HG03097 (cell line): ENCODE data around the gene ADAMTS8.
"Not testable (repeated sequence)": the region's sequence is repeated elsewhere in the genome, so short reads cannot be mapped to it uniquely, and the experiment has no call there.

ENCODE experiments used
- ATAC-seq: cut with Tn5 transposase; IDR thresholded peaks from one replicate; pipeline ENCODE4 v1.9.1; 2021; ENCODE audit not compliant: unreplicated experiment, low FRiP score

The ADAMTS8 gene

DNA sequence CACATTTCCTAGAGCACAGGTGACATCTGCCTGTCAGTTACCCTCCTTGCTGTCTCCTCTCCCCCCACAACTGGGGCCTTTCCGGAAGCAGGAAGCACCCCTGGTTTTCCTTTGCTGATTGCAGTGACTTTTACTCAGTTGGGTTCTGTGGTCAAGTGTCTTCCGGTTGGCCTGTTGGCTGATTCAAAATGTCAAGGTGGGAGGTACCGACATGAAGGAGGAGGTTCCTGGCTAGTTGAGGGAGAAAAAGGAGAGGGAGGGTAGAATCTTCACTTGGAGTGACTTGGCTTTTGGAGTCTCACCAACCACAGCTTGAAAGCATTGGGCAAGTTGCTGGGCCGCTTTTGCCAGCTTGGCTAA, 10.7 kb upstream of the ADAMTS8 start:
- ATAC-seq, result no peak

DNA sequence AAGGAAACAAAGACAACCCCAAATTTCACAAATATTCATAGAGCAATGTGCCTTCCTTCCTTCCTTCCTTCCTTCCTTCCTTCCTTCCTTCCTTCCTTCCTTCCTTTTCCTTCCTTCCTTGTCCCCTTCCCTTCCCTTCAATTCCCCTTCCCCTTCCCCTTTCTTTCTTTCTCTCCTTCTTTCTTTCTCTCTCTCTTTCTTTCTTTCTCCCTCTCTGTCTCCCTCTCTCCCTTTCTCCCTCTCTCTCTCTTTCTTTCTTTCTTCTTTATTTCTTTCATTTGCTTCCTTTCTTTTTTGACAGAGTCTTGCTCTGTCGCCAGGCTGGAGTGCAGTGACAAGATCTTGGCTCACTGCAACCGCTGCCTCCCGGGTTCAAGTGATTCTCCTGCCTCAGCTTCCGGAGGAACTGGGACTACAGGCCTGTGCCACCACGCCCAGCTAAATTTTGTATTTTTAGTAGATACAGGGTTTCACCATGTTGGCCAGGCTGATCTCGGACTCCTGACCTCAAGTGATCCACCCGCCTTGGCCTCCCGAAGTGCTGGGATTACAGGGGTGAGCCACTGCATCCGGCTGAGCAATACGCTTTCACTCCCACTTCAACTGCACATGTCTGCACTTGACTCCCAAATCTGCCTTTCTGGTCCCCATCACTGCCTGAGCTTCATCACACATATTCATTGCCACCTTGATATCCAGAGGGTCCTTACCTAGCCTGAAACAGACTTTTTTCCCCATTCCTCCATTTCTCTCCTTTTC, 10.2 kb upstream of the ADAMTS8 start:
- not testable (repeated sequence) for ATAC-seq

DNA sequence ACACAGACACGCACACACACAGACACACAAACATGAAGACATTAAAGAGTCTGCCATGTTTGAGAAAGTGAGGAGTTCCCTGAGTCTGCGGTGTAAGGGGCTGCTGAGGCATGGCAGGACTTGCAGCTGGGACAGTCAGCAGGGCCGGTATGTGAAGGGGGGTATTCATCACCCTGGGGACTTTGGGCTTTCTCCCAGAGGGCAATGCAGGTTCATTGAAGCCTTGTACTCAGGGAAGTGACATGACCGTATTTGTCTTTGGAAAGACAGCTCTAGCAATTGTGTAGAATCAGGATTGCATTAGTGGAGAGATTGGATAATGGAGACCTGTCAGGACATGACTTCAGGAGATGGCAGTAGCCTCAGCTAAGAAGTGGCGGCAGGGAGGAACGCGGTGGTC, 9.4 kb upstream of the ADAMTS8 start:
- no peak for ATAC-seq

DNA sequence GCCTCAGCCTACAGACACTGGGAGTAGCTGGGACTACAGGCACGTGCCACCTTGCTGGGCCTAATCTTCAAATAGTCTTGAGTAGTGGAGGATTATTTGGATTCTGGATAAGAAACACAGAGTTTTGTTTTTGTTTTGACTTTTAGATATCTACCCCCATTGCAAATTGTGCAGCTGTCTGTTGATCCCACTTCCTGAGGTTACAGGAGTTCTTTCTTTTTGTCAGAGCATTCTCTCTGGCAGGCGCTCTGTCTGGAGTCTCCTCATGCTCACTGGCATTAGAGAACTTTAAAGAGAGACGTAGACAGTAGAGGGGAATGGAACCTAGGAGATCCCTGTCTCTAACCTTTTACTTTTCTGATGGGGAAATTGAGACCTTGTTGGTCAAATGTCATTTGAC, 7.8 kb upstream of the ADAMTS8 start:
- no peak for ATAC-seq

DNA sequence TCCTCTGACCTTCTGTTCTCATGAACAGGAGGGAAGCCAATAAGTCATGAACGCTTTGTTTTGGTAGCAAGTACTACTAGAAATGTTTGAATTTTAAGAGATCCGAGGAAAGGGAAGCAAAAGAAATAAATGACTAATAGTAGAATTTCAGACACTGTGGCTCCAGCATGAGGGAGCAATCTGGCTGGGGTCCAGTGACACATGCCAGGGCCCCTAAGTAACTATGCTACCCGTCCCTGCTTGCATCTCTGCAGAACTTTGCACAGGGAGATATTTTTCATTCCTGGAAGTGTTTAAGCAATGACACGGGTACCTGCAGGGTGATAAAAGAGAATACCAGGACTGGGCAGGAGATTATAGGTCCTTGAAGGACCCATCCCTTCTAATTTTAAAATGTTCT, 7.3 kb upstream of the ADAMTS8 start:
- ATAC-seq, result no peak

DNA sequence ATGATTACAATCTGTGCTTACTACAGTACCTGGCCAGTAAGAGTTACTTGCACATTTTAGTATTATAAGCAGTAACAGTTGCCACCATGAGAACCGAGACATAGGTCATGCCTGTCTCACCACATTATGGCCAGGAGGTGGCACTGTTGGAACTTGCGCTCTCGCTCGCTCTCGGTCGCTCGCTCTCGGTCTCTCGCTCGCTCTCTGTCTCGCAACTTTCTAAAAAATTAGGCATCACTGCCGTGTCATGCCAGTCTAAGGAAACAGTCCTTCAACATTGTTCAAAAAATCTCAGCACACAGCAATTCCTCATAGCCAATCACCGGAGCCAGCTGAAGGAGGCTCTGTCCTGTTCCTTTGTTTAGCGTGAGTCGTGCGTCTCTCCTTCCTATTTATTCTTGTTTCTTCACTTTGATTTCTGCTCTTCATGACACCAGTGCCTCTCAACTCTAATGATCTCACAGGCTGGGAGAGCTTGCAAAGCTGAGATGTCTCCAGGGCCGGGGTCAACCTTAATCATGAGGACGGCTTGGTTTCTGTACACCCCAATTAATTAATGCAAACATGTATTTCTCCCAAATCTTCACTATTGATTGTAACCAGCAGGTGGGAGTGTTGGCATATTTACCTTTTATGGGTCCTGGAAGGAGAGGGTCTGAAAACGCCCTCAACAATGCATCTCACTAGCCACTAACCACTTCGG, 6.3 kb upstream of the ADAMTS8 start:
- peak; percentile 82 for ATAC-seq

DNA sequence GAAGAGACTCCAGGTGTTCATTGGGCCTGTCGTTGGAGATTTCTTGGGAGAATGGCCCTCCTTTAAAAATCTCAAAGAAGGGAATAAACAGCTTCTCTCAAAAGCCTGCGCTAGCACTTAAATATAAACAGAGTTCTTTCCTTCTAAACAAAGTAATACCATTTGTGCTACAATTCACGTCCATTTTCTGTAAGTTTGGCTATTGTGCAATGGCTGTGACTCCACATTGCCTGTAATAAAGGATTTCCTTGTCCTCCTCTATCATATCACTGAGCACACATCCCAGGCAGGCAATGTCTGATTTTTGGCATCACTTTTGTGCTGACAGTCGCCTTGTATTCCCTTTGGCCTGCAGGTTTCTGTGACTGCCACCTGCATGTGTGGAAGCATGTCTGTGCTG, 4.9 kb upstream of the ADAMTS8 start:
- no peak for ATAC-seq

DNA sequence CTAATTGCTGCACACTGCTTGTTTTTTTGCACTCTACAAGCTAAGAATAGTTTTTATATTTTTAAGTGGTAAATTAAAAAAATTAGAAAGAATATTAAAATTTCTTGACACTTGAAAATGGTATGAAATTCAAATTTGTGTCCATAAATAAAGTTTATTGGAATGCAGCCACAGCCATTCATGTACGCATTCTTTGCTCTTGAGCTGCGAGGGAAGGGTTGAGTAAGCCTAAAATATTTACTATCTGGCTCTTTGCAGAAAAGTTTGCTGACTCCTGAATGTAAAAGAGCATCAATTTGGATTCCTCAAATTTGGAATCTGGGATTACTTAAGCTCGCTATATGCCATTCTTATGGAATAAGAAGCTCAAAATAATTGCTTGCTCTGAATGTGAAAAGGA, 3.4 kb upstream of the ADAMTS8 start:
- ATAC-seq, result no peak

DNA sequence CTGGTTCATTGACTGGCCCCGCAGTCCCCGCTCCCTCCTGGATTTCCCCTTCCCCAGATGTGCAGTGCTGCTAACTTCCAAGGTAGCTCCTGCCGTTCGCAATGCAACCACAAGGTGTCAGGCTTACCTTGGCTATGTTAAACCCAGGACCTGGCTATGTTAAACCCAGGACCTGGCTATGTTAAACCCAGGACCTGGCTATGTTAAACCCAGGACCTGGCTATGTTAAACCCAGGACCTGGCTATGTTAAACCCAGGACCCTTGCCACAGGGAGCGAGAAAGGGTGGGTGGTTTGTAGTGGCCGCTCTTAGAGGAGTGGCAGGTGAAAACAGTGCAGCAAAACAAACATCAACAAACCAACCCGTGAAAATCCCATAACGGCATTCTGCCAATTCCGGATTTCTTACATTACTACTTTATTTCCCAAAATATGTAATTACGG, 2.9 kb upstream of the ADAMTS8 start:
- ATAC-seq, result peak; percentile 46

DNA sequence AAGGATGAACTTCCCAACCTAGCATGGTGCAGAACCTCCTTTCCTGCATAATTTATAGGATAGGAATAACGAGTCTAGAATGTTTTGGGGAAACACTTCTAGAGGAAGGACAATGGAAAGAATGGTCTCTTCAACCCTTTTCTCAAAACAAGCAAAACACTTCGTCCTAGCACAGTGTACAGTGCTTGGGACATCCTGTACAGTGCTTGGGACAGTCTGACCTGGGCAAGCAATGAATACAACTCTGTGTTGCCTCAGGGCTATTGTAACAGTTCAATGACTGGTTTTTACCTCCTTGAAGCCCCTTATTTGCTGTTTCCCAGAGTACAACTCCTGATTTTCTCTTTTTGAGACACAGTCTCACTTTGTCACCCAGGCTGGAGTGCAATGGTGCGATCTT, 1.6 kb upstream of the ADAMTS8 start:
- ATAC-seq, result no peak

DNA sequence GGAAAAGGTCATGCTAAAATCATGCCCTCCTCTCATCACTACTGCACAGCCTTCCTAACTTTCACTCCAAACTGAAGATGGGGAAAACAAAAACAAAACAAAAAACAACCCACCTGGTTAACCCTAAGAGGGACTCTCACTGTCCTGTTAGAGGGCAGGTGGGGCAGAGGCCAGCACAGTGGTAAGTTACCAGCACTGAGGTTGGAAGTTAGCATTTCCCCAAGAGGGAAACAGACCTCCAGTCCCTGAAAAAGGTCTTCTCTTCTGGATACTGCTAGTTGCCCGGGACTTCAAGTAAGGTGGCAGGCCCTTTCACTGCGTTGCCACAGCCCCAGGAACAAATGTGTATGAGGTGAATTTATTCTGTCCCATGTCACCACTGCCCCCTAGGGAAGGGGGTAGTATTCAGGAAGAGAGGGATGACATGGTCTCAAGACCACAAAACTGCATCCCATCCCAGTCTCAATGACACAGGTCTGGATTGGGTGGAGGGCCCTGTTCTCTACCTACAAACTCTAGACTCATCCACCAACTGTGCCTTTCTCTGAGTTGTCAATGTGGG, 792 bp upstream of the ADAMTS8 start:
- no peak for ATAC-seq

DNA sequence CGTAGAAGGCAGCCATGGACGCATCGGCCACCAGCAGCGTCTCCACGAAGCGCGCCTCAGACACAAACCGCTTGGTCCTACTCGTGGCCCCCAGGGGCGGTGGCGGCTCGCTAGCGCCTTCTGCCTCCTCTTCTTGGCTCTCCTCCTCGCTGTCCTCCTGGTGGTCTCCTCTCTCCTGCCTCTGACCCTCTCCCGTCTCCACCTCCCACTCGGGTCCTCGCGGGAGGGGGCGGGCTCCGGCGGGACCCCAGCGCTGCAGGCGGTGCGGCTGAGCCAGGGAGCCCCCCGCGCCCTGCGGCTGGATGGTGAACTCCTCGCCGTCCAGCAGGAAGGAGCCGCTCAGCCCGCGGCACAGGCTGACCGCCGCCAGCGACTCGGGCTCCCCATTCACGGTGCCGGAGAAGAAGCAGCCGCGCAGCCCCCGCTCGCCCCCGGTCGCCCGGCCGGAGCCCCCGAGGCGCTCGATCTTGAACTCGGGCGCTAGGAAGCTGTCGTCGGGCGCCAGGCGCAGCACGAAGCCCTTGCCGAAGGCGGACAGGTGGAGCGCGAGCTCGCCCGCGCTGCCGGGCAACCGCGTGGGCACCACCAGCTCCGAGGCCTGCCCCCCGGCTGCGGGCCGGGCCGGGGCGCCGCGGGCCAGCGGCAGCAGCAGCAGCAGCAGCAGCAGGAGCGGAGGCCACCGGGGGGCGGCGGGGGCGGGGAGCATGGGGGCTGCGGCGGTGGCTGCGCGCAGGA, 661 bp downstream of the ADAMTS8 start:
- no peak for ATAC-seq

DNA sequence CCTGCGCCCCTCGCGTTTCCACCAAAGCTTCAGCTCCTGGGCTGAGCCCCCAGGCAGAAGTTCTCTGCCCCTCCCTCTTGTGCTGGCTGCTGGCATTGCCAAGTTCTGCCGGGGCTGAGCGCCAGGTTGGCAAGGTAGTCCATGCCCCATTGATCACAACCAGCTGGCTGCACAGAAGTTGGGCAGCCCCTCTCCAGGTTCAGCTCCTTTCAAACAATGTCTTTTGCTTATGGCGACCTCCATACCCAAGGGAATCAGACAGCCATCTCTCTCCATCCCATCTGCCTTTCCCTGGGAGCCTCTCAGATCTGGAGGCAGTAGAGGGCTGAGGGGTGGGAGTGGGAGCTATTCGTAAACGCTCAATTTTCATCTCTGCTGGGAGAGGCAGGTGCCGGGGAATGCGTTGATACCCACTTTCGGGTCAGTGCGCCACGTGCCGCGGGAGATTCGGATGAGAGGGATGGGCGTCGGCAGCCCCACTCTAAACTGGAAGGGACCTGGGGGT, 1.5 kb downstream of the ADAMTS8 start:
- ATAC-seq, result no peak

DNA sequence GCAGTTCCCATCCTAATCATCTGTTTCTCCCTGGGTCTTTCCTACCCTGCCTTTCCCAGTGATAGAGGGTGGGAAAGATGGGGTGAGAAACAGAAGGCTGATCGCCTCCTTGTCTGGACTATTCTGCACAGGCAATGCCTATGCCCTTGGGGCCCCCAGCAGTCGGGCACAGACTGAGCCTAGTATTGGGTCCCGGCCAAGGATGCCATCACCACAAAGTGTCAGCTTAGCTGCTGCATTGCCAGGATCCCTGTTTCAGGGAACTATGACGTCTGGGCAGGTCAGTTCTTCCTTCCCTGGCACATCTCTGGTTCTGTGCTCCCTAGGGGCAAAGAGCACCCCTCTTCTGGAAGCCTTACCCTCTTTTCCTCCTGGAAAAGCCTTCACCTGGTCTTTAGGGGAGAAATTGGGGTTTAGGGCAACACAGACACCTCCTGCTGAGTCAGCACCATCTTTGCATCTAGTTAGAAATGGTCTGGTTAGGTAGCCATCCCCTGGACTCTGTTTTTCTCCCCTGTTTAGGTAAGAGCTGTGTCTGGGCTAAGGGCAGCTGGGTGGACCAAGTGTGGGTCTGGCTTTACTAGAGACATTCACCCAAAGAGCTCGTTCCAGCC, 2.1 kb downstream of the ADAMTS8 start:
- ATAC-seq, result no peak

DNA sequence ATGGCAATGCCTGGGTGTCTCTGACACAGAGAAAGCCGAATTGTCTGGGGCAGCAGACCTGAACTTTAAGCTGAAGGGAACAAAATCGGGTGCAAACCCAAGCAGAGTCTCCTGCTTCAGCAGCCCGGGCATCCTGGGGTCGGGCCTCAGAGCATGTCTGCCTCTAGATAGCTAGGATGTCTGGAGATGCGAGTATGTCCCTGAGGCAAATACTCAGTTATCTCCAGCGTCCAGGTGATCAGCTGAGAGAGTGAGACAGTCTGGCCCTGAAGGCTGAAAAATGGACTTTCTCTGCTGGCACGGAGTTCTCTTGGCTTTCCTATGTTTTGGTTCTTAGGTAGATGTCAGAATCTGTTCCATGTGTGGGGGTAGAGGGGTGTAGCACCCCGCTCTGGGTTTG, 3.3 kb downstream of the ADAMTS8 start:
- no peak for ATAC-seq

DNA sequence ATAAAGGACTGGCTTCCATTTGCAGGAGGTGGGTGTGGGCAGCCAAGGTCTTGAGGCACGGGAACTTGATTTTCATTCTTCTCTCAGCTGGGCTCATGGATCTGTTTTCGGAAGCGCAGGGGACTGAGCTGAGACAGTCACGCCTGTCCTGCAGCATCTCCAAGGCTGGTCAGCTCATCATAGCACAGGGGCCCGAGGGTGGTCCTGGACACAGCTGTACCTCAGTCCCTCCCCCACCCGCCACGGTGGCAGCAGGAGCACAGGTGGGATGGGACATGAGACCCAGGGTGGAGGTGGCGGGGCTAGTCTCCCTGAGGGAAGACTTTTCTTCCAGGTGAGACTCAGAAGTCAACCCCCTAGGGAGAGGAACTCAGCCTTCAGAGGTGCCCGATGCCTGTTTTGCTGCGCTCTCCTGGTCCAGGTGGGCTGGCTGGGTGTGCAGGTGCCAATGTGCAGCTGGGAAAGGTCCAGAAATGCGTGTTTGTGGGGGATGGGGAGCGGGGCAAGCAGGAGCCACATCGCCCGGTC, 3.7 kb downstream of the ADAMTS8 start:
- no peak for ATAC-seq

DNA sequence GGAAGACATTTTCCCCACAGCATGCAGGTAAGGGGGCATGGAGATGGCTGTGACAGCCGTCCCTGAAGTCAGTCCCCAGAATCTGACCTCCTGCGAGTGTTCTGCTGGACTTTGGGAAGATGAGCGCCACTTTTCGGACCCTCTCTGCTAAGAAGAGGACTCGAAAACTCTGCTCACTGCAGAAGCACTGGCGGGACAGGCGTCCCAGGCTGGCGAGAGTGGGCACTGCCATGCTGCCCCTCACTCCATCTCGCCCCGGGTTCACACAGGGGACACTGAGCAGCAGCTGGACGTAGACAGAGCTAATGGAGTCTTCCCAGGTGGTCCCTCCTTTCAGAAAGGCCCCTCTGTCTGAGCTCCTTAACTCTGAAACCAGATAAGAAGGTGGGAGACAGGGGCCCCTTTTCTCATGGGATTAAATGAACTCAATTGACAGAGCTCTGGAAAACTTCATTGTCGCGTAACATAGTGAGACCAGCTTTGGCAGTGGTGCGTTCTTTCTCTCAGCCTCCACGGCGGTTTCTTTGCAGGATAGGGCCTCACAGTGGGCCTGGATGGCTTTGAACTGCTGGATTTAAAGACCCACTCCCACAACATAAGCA, 4.8 kb downstream of the ADAMTS8 start:
- no peak for ATAC-seq

DNA sequence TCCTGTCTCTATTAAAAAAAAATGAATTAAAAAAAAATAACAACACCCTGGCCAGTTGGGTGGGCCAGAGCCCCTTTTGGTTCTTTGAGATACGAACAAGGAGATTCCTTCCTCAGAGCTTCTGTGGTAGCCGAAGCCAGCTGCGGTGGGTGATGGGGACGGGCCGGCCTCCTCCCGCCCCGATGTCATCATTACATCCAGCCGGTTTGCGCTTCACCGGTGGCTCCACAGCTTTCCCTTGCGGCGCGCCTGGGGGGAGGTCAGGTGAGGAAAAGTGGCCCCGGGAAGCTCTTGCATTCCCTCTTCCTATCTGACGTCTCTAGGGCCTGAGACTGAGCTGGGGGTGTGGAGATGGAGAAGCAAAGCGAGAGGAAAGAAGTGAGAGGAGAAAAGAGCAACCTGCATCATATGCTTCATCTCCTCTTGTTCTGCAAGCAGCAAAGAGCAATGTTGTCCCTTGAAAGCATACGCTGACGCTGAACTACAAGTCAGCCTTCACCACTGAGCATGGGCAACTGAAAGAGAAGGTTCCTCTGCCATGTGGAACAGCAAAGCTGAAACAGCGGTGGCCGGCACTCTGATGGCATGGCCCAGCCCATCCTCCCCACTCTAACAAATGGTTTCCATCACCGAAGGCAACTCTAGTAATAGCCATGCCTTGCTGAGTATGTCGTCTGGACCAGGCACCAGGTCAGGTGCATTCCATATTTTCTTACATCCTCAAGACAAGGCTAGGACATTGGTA, 6.0 kb downstream of the ADAMTS8 start:
- no peak for ATAC-seq

DNA sequence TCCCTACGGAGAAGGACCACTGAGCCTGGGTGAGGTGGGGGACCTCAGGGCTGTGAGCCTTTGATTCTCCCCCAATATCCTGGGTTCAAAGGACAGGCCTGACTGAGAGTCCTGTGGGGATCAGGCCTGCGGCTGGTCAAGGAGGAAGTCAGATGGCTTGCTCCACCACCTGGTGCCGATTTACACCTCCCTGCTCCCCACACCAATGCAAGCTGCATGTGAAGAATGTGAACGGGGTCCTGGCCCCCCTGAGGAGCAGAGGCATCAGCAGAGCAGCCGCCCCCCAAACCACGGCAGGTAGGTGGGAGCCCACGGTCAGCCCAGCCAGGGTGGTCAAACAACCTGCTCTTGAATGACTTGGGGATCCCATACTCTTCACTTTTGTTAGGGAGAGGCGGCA, 6.7 kb downstream of the ADAMTS8 start:
- ATAC-seq, result no peak
